HG02763 (cell line): Measurements from ENCODE around the gene RHOXF2.
"Not testable (repeated sequence)": the region's sequence is repeated elsewhere in the genome, so short reads cannot be mapped to it uniquely, and the experiment has no call there.

ENCODE experiments used
- ATAC-seq: cut with Tn5 transposase; IDR thresholded peaks from one replicate; pipeline ENCODE4 v1.9.1; 2021; ENCODE audit warnings: mild to moderate bottlenecking, moderate library complexity; ENCODE audit not compliant: unreplicated experiment

Gene RHOXF2

DNA sequence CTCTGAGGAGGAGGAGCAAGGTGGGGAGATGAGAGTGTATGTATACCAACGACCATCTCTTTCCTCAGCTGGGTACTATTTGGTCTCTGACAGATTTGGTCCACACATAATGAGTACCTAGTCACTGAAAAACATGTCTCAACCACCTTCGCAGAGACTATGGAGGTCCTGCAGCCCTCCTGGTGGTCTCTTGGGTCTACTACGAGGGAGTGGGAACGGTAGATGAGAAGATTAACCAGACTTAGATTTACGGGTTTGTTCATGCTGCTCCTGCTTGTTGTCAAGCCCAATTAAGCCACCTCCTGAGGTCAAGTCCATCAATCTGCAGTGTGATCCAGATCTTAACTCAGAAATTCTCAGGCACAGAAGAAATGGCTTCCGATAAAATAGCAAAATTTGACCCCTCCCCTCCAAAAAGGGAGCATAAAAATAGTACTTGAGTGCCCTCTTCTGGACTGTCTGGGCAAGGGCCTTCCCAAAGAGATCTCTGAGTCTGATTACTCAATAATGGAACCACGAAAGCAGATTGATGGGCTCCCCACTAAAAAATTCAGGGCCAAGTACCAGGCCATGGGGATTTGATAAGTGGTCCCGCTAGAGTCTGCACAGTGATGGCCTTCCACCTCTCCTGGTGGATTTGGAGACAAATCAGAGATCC, 38.3 kb downstream of the RHOXF2 start:
- not testable (repeated sequence) for ATAC-seq

- ATAC-seq = no peak
These were observed 42.4 kb downstream of the RHOXF2 start for GRCh38 chrX:120200851-120201250.

DNA sequence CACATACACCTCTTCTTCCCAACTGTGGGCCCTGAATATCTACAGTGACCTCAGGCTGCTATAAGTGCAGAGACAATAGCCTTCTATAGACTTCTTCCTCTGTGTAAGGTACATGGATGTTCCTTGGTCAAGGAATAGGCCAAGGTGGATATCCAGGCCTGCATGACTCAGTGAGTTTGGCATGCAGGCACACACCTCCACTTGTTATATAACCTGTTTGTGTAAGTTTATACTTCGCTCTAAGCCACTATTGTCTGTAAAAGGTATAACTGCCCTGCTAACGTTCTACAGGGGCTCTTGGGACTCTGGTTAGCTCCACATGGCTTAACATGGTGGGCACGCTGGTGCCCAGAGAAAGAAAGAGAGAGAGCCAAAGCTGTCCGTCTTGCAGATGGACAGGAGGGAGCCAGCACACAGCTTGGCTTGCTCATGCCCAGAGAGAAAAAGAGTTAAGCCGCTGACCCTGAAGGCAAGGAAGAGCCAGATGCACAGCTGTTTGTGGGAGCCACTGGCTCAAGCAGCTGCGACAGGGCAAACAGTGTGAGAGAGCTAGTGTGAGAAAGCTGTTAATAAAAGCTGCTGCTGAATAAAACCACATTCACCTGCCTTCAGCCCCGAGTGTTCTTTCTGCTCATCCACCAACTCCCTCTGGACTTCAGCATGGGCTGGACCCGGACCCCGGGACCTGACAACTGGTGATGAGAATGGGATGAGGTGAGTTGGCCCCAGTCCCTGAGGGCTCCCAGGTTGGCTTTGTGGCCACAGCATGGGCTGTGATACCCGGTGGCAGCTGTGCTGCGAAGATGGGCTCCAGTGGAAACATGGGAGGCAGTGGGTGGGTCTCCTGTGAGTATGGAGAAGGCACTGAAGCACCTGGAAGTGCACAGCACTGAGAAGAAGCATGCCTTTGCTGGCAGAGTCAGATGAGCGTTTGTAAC, 47.7 kb downstream of the RHOXF2 start:
- ATAC-seq = no peak

- no peak for ATAC-seq
These were observed 48.7 kb downstream of the RHOXF2 start for GRCh38 chrX:120207009-120207605.

GRCh38 chrX:120213438-120214265, 55.2 kb downstream of the RHOXF2 start:
- peak; percentile 78 for ATAC-seq
